GM21515 (cell line): Measurements from ENCODE around the gene OVCH1.
A peak's percentile ranks its signal among the peaks of the same experiment; 100 is the strongest.
"Not testable (repeated sequence)": the region's sequence is repeated elsewhere in the genome, so short reads cannot be mapped to it uniquely, and the experiment has no call there.

Experiments used
- ATAC-seq: cut with Tn5 transposase; IDR thresholded peaks from one replicate; pipeline ENCODE4 v1.9.1; 2021; ENCODE audit not compliant: unreplicated experiment

OVCH1 gene

DNA sequence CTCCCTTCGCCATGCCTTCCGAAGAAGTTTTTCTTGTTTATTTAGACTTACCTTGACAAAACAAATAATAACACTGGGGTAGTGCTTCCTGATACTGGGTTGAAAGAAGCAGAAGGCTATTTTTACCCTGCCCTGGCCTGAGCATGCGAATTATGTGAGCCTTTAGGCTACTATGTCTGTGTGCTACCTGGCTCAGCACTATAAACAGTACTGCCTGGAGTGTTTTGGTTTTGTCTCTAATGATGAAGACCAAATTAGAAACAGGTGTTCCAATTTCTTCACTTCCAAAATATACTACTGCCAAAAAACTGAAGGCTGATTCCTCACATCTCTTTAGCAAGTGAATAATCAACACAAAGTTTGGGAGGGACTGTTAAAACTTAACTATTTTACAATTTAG, 7.6 kb upstream of the OVCH1 start:
- no peak for ATAC-seq

DNA sequence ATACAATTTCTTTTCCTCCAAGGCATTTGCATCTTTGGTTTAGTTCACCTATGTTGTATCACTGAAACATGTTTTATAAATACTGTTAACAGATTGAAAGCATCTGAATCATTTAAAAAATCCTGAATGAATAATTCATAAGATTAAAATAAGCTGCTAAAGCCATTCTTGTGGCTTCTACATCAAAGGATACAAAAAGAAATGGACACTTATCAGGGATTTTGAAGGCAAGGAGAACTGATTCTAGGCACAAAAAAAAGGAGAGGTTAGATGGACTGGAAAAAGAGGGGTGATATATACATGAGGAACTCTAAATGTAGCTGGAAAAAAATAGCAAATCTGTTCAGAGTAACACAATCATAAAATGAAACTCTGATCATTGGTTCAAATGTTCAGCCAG, 5.8 kb upstream of the OVCH1 start:
- no peak for ATAC-seq

DNA sequence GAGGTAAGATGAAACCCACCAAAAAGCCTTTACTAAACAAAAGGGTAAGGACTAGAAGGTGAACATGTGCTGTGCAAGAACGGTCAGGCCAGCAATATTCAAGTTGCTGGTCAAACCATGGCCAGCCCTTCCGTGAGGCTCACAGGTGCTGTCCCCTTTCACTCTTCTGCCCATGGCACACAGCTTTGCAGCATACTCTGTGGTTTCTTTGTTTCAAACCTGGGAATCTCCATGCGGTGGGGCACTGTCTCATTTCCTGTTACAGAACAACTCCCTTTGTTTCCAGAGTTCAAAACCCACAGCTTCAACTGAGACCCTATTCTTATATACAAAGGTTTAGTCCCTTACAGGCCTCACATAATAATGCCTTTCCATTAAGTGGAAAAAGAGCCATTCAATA, 1.7 kb upstream of the OVCH1 start:
- no peak for ATAC-seq

DNA sequence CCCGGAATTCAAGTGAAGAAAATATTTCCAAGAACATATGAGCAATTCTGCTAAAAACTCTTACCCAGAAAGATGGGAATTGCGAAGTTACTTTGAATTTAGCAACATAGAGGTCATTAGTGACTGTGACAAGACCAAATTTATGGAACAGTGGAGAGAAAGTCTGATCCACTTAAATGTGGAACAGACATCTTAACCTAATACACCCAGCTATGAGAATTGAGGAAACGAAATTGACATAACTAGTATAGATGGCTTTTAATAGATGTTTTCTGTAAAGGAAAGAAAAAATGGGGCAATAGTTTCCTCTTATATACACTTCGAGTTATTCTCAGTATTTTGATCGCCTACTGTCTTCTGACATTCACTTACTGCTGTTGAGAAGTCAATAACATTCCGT, 4.6 kb downstream of the OVCH1 start:
- no peak for ATAC-seq

DNA sequence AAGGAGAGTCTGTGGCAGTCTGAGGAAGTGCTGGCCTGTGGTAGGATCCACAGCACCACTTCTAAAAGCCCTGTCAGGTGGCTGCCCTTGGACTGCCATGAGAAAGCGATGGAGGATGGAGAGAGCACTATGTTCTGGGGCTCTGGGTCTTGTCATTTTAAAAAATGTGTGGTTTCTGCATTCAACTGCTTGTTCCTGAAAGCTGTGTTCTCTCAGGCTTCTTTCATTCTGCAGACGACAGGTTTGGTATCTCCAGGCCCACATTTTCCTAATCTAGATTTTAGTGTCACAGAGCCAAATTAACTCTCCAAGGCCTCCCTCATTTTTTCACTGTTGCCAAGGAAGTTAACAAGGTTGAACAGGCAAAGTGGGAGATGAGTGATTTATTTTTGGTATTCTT, 10.5 kb downstream of the OVCH1 start:
- no peak for ATAC-seq

DNA sequence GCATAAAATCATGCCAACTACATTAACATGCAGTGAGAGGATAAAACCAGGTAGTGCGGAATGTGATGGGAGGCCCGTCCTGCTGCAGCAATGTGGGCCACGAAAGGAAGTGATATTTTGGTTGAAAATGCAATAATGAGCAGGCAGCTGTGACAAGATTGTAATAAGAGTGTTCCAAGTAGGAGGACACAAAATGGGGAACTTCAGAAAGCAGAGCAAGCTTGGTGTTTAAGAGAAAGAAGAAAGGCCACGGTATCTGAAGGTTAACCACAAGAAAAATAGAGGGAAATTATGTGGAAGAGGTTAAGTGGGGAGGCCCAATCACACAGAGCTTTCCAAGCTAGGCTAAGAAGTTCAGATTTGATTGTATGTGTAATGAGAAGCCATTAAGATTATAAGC, 34.3 kb downstream of the OVCH1 start:
- no peak for ATAC-seq

DNA sequence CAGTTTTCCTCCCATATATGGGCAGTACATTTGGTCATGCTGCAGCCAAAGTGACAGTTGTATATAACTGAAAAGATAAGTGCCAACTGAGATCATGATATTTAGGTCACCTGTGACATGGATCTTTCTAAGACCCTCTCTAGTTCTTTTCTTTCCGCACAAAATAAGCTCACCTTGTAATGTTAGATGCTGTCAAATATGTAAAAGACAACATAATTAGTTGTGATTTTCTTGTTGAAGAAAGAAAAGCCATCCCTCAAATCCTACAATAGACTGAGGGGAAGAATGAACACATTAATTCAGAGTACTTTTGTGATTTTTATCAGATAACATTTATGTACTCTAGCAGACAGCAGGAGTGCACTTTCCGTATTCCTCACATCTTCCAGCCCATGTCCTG, 37.4 kb downstream of the OVCH1 start:
- ATAC-seq: no peak

DNA sequence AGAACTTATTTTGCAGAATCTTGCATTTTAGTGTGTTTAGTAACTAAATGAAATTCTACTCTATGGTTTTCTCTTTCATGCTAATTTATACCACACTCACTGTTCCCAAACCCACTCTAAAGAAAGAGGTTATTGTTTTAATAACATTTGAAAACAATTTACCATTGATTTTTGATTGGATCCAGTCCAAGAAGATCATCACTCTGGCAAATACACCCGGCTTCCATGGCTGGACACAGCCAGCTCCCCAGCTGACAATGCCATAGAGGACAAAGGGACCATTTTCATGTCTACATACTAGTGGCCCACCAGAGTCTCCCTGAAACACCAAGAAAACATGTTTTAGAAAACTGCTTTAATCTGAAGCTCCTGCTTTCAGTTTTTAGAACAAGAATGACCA, 42.4 kb downstream of the OVCH1 start:
- ATAC-seq: no peak

DNA sequence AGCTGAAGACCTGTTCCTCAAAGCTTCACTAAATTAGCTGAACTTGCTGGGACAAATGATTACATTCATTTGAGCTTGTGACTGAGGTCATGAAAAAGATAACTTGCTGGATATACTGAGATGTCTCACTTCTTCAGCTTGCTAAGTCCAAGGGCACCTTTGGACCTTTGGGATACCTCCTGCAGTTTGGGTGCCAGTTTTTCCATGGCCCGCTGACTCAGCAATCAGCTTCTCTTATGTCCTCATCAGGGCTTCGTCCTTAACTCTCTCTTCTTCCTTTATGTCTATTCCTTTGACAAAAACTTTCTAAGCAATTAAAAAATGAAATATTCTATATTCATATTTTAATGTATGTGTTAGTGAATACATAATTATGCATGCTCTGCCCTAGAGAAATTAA, 45.6 kb downstream of the OVCH1 start:
- no peak for ATAC-seq

DNA sequence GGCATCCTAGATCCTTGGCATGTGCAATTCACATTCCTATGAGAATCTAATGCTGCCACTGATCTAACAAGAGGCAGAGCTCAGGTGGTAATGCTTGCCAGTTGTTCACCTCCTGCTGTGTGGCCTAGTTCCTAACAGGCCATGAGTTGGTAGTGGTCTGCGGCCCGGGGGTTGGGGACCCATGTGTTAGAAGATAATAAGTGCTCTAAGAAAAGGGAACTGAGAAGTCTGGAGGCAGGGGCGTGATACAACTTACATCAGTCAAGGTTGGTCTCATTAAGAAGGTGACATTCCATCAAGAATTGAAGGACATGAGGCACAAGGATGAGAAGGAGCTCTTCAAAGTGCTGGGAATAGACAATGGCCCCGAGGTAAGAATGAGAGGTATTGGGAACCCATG, 49.3 kb downstream of the OVCH1 start:
- no peak for ATAC-seq

DNA sequence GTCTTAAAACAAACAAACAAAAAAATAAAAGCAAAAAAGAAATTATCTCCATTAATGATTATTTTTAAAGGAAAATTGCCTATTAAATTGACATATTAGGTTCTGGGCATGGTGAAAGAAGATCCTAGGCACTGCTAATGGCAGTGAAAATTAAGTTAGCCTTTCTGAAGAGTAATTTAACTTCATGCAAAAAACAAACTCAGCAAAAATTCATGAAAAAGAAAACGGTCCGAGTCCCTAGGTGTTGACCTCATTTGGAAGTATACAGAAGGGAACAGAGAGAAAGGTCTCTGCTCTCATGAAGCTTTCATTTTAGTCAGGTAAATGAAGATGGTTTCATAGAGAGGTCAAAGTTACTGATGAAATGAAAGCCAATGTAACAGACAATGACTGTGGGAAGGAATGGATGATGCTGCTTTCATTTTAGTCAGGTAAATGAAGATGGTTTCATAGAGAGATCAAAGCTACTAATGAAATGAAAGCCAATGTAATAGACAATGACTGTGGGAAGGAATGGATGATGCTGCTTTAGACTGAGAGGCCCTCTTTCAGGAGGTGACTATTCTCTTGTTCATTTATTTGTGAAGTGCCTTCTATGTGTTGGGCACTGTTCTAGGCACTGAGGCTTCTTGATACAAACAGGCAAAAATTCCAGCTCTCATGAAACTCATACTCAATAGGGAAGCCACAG, 50.1 kb downstream of the OVCH1 start:
- no peak for ATAC-seq

DNA sequence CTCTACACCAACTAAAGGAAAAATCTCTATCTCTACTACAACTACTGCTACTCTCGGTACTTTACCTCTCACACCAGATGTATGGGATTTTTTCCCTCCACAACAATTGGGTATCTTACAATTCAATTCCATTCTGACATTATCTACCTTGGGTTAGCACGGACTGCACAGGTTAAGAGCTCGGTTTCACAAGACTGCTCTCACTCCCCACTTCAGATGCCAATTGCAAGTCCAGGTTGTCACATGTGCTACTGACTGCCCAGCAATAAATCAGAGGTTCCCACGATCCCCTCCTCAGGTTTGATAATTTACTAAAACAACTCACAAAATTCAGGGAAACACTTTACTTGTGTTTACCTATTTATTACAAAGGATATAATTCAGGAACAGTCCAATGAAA, 58.0 kb downstream of the OVCH1 start:
- no peak for ATAC-seq

DNA sequence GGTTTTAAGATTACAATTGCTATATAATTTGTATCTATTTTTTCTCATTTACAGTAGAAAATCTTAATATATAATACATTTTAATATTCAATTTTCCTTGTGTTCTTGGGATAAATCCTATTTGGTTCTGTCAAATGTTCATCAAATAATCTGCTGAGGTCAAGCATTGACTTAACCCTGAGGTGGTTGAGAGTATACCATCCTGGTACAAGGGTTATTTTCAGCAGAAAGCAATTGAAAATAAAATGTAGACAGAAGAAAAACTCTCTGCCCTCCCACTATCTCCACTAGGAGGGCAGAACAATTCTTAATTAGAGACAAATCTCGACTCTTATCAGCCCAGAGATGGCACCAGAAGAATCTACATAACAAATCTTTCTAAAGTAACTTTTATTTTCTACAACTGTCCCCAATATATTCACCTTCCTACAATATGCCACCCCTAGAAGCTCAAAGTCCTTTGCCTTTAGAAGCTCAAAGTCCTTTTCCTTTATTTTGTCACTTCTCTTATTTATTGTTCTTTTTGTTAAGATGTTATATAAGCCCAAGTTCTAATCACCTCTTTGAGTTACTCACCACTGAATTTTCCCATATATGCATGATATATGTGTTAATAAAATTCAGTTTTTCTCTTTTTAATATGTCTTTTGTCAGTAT, 58.6 kb downstream of the OVCH1 start:
- no peak for ATAC-seq

DNA sequence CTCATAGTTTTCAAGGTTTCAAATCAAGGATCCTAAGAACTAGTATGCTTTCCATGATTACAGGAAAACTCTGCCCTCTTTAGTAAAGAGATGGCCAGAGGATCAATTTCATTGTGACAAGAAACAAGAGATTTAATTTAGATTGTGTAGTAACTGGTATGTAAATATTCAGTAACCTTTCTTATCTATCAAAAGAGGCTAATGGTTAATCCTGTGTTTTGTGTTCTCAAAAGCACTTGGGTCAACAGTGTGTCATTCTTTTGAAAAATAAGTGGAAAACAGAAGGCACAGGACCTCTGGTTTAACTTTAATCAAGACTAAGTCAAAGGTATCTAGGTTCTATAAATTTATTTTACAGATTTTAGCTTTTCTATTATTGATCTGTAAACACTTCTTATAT, 59.9 kb downstream of the OVCH1 start:
- no peak for ATAC-seq

DNA sequence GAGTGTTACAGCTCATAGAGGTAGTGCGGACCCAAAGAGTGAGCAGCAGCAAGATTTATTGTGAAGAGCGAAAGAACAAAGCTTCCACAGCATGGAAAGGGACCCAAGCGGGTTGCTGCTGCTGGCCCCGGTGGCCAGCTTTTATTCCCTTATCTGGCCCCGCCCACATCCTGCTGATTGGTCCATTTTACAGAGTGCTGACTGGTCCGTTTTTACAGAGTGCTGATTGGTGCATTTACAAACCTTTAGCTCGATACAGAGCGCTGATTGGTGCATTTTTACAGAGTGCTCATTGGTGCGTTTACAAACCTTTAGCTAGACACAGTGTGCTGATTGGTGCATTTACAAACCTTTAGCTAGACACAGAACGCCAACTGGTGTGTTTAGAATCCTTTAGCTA, 60.7 kb downstream of the OVCH1 start:
- not testable (repeated sequence) for ATAC-seq

DNA sequence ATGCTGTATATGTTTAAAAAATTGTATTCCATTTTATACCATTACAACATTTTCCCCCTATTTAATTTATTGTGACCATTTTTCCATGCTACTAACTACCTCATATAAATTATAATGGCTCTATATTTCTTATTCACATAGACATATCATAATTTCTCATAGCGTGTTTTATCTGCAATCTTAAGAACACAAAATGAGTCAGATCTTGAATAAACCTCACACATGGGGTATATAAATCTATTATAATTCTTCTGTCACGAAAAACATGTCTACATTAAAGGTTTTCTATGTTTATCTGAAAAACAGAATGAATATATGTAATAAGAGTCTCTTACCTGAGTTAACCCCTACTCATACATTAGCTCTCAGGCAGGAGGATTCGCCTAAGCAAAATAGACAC, 66.0 kb downstream of the OVCH1 start:
- ATAC-seq: no peak

DNA sequence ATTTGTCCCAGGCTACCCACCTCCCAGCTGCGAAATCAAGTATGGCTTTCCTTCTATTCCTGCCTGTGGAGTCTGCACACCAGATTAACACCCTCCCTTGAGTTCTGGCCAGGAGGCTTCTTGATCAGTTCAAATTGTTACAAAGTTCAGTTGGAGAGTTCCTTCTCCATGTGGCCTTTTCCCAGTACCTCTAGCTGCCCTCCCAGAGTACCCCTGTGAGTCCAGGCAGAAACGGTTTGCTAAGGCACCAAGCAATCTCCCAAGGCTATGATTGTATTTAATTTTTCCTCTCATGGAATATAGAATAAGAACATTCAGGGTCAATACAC, 66.8 kb downstream of the OVCH1 start:
- no peak for ATAC-seq

DNA sequence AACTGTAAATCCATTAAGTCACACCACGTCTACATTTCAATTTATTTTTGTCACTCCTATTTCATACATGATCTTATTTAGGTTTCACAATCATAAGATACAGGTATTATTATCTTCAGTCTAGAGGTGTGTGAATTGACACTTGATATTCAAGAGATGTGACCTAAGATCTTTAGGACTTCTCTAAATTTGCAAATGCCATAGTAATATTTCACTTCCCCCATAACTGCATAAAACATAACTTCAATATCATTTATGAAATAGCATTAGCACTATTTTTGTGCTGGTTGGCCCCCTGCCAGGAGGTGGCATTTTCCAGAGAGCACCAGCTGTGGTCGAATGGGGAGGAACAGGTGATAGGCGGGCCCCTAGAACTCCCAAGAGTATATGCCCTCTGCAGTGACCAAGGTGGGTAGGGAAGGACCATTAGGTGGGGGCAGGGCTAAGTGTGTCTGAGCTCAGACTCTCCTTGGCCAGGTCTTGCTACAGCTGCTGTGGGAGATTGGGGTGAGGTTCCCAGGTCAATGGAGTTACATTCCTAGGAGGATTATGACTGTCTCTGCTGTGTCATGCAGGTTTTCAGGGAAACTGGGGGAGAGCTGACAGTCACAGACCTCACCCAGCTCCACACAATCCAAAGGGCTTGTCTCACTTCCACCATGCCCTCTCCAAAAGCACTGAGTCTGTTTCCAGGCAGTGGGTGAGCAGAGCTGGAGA, 67.3 kb downstream of the OVCH1 start:
- ATAC-seq: no peak

DNA sequence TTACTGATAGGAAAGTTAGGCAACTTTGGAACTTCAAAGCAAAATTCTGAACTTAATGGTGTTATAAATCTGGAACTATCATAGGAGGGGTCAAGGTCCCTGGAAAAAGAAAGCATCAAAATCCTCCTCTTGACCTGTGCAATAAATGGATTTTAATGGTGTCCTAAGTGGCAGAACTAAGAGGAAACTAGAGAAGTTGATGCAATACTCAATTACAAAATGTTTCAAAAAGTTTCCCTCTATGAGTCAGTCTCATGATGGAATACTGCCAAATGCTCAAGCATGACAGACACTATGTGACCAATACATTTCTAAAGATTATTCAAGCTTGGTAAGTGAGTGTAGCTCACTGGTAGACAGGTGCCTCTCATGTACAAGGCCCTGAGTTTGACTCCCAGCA, 68.9 kb downstream of the OVCH1 start:
- ATAC-seq: peak; percentile 39

DNA sequence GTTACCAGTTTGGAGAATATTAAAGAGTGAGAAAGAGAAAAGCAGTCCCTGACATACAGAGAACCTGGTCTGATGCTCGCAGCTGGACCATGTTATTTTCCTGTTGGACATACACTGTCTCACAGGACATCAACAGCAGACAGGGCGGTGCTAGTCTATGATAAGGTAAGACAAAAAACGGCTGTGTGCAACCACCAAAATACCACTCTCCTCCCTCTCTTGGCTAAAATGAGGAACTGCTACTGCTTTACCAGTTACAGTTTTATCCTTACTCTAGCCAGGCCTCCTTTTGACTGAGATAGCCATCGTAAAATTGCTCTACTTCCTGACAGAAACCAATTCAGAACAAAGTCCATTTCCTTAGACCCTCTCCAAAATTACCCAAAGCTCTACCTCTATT, 69.5 kb downstream of the OVCH1 start:
- ATAC-seq: peak; percentile 97

DNA sequence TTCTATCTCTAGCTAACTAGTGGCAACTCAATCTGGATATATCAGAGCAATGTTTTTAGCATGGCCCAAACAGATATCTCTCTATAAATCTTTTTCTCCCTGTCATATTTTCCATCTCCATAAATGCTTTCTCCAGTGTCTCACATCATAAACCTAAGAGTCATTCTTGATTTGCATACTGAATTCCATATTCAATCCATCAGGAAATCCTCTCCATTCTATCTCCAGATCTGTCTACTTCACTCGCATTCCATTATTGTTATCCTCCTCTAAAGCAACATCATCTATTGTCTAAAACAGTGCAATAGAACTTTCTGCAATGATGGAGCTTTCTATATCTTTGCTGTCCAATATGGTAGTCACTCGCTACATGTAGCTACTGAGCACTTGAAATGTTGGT, 71.0 kb downstream of the OVCH1 start:
- ATAC-seq: no peak

DNA sequence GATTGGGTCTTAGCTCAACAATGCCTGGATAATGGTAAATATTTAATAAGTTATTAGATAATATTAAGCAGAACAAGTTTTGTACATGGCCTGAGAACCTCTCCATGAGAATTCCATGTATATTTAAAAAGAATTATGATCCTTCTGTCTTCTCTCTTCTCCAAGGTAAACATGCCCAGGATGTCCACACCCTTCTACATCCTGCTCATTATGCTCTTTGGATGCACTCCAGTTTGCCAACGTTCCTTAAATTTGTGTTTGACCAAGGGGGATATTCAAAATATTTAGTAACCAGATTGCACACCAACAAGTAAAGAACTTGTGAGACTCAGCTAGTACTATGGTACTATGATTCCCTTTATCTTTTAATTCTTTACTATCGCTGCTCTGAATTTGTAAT, 71.8 kb downstream of the OVCH1 start:
- ATAC-seq: no peak

DNA sequence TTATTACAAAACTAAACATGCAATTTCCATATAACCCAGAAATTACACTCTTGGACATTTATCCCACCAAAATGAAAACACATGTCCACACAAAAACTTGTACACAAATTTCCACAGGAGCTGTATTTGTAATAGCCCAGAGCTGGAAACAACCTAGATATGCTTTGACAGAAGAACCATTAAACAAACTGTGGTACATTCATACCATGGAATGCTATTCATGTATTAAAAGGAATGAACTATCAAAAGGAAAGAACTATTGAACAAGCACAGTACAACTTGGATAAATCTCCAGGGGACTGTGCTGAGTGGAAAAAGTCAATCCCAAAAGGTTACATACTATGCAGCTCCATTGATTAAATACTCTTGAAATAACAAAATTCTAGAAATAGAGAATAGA, 80.7 kb downstream of the OVCH1 start:
- no peak for ATAC-seq
